Anterior cingulate cortex (tissue), 58 donors: Measurements from ENCODE around the gene SMPD2.

Experiments
- DNase-seq, 58 donors: peaks; one replicate each; lab custom pipeline; 2025; lab: John Stamatoyannopoulos, UW

The SMPD2 gene

GRCh38 chr6:109440331-109441068 is at the start of gene SMPD2, which contains the start of gene PPIL6:
Gene SMPD2 (plus strand): TSS chr6:109440724. CDS start chr6:109441122, 398 bp downstream.
Gene PPIL6 (minus strand): TSS chr6:109440628. CDS start chr6:109440590, 38 bp downstream.
- DNase-seq: peak in 56 of 58 donors; percentile 24 to 91 (median 80)

GRCh38 chr6:109393157-109393885 is 47.2 kb upstream of the SMPD2 start:
- no peak for DNase-seq

DNA sequence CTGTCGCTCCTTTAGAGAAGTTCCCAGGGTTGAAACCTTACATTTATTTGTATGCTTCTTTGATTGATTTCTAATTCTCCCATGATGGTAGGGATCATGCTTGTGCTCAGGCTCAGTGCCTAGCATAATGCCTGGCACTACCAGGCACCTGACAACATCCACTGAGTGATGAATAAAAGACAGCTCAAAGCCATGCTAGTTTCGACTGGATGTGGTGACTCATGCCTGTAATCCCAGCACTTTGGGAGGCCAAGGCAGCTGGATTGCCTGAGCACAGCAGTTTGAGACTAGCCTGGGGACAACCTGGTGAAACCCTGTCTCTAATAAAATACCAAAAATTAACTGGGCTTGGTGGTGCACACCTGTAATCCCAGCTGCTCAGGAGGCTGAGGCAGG is 46.6 kb upstream of the SMPD2 start:
- peak in 1 of 58 donors; percentile 46 for DNase-seq

DNA sequence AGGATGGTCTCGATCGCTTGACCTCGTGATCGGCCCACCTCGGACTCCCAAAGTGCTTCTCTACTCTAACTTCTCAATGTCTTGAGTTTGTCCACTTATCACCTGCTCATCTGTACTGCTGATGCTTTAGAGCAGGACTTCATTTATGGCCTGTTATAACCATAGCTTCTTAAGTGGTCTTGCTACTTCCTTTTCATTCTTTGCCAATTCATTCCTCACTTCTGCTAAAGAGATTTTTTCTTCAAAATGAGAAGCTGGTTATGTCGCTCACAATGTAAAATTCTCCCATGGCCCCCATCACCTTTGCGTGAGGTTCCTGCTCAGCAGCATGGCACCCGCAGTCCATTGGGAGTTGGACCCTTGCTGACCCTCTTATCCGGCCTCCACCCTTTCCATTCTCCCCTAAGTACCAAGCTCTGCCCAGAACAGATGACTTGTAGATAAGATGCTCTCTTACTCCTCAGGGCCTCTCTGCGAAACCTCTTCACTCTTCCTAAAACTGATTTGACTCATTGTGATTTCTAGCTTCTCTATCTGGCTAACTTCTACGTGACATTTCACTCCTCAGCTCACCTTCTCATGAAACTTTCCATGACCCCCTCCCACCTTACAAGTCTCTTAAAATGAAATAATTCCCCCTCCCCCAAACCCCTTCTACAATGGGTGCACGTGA is 44.3 kb upstream of the SMPD2 start:
- DNase-seq: no peak

DNA sequence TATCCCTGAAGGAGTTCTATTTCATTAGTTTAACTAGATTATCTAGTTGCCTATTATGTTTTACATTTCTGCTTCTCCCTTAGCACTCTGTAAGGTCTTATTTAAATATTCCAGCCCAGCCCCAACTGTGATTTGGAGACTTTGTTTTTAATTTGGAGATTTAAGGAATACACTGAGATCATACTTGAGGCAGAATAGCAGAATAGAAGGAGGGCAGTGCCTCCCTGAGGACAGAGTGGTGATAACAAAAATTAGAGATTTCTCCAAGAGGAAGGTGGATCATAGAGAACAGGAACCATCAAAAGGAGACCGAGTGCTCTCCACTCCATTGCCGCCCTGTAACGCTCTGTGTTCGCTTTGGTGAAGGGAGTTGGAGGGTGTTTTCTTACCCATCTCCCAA is 43.5 kb upstream of the SMPD2 start:
- peak in 1 of 58 donors; percentile 5 for DNase-seq

DNA sequence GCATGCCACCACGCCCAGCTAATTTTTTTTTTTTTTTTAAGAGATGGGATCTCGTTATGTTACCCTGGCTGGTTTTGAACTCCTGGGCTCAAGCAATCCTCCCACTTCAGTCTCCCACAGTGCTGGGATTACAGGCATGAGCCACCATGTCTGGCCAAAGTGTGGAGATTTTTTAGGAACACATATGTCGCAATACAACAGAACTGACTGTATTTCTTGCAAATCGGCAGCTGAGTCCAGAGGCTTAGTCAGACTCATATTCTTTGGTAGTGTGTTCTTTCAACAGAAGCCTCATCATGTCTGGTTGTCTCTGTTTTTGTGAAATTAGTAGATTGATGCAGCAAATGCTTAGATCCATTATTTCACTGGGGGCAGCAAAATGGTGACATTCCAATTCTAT is 34.3 kb upstream of the SMPD2 start:
- peak in 1 of 58 donors; percentile 22 for DNase-seq

DNA sequence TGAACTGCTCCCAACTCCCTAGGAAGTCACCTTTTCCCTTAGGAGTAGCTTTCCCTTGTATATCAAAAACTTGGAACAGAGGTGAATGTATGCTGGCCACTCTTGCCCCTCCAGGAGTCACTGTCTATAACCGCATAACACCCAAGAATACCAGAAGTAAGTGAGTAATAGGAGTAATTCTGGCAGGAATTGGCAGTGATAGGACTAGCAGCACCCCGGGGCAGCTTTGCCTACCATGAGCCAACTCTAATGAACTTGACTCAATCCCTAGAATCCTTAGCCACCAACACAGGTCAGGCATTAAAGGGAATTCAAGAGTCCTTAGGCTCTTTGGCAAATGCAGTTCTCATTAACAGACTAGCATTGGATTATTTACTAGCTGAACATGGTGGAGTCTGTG is 29.5 kb upstream of the SMPD2 start:
- no peak for DNase-seq

DNA sequence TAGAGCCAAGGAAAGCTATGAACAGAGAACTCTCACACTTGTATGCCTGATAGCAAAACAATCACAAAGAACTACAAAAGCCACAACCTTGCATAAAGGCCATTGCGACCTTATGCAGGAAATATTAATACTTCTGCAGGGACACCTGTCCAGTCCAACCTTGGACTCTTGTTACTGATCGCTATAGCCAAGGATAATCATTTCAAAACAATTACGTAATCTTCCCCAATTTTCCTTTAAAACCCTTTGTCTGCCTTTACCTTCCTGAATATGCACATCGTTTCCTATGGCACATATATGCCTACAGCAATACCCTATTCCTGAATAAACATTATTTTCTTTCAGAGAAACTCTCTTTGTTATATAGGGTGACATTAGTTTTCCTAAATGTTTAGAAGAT is 22.9 kb upstream of the SMPD2 start:
- no peak for DNase-seq

DNA sequence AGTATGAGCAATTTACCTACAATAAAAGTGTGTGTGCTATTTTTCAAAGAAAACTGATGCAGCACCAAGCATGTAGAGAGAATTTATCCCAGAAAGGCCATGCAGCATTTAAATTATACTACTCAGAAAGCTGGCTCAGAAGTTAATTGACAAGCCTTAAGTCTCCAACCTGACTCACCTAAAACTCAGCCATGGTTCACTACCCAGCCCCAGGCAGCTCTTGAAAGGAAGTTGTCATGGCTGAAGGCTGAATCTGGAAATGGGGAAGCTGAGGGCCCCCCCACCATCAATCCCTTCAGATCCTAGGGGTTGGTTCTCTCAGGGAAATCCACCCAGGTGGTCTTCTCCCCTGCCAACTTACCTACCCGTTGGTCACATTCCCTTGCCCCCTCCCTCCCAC is 19.8 kb upstream of the SMPD2 start:
- no peak for DNase-seq

DNA sequence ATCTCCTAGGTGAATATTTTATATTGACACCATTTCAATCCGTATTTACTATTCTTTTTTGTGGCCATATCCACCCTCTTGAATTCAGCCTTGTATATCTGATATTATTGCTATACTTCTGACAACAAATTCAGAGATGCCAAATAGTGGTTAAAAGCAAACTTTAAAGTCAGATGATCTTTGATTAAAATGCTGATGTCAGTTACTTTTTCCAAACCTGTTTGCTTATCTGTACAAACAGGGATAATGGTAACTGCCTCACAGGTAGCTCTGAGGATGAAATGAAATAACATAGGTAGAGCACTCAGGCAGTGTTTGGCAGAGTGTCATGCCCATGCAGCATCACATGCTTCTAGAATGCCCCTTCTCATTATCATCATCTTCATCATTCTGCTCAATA is 19.3 kb upstream of the SMPD2 start:
- no peak for DNase-seq

DNA sequence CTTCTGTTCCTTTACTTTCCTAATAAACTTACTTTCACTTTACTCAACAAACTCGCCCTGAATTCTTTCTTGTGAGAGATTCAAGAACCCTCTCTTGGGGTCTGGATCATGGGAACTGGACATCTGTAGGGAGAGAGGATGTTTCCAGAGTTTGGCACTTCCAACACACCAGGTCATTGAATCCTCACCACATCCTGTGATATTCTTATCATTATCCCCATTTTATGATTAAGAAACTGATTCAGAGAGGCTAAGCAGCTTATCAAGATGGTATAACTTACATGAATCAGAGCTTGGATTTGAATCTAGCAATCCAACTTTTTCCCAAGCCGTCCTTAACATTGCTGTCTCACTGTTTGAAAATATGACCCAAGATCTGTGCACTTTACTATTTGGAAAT is 15.6 kb upstream of the SMPD2 start:
- no peak for DNase-seq

DNA sequence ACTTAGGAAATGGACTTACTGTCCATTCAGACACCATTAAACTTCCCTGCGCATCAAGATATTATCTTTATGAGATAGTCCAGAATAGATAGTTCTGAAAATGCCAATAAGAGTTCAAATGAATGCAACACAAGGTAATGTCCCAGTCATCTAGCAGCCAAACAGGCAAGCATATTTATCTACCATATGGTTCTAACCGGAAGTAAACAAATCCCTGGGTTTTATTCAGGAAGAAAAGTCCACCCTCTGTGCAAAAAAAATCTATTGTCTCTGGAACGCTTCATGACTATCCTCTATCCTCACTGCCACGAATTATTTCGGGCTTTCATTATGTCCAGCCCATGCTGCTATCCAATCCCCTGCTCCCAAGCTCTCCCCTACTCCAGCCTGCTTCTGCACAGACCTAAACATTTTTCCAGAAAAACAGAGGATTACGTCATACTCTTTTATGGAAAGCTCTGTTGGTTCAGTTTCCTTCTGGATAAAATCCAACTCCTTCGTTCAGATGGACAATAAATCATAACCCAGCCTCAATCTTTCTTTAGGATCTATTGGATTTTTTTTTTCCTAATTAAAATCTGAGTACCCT is 11.5 kb upstream of the SMPD2 start:
- DNase-seq: peak in 1 of 58 donors; percentile 25

DNA sequence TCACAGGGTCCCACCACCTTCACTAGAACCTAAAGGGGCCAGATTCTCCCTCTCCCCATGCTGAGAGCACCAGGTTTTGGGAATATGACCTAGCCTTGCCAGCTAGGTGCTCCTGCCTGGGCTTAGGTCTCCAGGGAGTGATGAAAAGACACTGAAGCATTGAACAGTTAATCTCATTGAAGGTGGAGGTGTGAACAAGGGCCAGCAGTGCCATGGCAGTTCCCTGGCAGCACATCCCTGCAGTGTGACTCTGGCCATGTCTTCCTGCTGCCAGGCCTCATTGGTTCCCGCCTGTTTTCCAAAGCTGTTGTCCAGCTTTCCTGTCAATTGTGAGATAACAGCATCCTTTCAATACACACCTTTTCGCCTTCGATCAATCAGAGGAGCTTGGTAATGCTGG is 11.0 kb upstream of the SMPD2 start:
- DNase-seq: no peak

DNA sequence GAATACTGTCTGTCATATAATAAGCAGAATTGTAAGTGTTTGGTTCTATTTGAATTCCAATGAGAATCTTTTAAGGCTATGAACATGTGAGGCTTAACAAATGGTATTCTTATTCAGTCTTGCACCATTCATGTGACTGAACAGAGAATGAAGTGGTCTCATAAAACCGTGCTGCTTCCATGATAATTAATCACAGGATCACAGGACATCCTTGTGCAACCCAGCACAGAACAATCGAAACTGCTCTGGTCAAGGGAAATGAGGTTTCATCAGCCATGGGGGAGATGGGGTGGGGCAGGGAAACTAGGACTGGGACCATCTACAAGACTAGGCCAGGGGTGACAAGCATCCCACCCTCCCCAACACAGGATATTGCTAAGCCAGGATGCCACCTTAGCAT is 6.1 kb upstream of the SMPD2 start:
- DNase-seq: no peak

DNA sequence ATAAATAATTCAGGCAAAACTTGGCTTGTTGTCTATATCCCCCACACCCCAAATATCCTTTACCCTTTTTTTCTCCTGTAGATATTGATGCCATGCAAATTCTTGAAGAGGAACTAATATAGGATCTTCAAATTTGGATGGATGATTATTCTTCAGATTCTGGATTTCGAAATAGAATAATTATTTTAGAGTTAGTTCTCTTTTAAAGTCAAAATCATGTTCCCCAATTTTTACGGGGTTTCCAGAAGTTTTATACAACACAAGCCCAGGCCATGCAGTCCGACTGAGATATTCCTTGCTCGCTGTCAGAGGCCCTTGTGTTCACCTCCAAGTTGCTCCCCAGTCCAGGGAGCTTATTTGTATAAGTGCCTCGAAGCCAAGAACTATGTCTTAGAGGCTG is 4.5 kb upstream of the SMPD2 start:
- DNase-seq: no peak

DNA sequence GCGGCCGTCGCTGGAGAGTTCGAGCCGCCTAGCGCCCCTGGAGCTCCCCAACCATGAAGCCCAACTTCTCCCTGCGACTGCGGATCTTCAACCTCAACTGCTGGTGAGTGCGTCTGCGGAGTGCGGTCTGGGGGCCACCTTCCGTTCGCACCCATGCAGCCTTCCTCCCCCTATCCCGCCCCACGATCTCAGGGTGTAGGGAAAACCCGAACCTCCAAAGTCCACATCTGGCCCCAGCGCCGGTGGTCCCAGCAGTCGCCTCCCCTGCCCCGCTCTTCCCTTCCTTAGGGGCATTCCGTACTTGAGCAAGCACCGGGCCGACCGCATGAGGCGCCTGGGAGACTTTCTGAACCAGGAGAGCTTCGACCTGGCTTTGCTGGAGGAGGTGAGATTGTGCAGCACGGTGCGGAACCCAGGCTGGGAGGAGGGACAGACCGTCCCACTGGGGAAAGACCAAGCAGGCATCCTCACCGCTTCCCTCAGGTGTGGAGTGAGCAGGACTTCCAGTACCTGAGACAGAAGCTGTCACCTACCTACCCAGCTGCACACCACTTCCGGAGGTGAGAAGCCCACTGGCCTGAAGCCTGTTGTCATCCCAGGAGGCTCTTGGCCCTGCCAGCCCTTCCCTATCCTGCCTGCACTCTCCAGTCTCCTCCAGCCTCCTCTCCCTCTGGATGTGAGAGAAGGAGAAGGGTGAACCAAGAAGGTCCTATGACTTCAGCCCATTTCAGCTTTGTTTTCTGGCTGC is 719 bp downstream of the SMPD2 start:
- peak in 4 of 58 donors; percentile 22 to 48 (median 34) for DNase-seq

DNA sequence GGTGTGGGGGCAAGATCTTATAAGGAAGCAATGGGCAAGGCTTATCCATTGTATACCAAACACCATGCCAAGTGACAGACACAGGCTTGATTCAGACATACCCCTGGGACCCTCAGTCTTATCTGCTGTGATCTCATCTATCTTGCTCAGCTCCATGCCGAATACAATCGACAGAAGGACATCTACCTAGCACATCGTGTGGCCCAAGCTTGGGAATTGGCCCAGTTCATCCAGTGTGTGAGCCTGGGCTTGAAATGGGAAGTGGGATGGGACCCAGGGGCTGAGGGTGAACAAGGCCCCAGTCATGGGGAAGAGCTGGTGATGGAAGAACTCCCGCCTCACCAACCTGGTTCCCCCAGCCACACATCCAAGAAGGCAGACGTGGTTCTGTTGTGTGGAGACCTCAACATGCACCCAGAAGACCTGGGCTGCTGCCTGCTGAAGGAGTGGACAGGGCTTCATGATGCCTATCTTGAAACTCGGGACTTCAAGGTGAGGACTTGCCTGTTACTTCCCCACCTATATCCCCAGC is 1.9 kb downstream of the SMPD2 start:
- DNase-seq: no peak

- no peak for DNase-seq
Measured at GRCh38 chr6:109443425-109443950, 3.0 kb downstream of the SMPD2 start.

DNA sequence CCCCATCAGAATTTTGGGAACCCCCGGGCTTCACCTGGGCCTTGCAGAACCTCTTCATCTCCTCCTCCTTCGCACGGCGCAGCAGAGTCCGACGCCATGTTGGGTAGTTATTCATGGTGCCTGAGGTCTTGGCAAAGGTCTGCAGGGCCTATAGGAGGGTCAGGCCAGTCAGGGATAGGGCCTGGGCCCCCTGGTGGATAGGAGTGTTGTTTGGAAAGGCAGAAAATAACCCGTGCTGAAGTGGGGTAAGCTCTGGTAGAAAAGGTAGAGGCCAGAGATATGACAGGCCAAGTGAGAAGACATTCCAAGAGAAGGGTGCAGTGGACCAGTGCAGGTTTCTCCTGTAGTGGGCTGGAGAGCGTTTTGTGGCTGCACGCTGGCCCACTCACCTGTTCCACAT is 4.9 kb downstream of the SMPD2 start:
- DNase-seq: no peak

DNA sequence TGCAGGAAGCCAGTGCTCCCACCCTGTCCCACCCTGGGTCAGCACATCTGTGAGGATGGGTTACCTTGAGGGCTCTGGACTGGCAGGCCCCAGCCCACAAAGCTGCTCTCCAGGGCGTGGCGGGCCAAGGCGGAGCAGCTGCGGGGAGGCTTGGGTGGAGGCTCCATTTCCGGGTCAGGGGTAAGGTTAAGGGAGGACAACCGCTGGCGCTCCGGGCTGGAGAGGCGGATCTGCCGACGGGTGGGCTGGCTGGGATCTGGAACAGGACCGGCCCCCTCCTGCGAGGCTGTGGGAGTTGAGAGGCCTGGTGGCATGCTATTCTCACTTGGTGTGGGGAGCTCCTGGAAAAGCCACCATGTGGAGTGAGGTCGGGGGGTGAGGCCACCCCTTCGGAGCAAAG is 5.5 kb downstream of the SMPD2 start:
- DNase-seq: no peak
